ENCODE measurements around the gene NEU2.

DNA sequence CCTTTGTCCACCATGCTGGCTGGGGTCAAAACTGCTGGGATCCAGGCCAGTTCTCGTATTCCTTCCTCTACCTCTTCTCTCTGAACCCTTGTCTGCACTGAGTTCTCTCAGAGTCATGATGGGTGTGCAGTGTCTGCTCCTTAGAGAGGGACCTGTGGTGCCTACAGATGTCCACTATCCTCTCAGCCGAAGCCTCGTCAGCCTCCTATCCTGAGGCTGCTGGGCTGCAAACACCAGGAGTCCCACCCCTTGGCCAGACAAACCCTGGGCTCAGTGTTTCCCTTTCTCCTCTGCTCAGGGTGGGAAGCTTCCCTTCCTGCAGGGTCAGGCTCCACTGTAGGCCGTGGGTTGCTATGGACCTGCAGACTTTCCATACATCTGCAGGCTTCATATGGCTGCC lies 30.0 kb downstream of the NEU2 start:
- no peak for TF ChIP-seq NFIC (IDR thresholded peaks at IDR 0.05)
- TF ChIP-seq, protein P1, sequence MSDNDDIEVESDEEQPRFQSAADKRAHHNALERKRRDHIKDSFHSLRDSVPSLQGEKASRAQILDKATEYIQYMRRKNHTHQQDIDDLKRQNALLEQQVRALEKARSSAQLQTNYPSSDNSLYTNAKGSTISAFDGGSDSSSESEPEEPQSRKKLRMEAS (IDR thresholded peaks at IDR 0.05): no peak
- TF ChIP-seq, protein P2, sequence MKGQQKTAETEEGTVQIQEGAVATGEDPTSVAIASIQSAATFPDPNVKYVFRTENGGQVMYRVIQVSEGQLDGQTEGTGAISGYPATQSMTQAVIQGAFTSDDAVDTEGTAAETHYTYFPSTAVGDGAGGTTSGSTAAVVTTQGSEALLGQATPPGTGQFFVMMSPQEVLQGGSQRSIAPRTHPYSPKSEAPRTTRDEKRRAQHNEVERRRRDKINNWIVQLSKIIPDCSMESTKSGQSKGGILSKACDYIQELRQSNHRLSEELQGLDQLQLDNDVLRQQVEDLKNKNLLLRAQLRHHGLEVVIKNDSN (IDR thresholded peaks at IDR 0.05): no peak
- TF ChIP-seq YY1 (IDR thresholded peaks at IDR 0.05; ENCODE audit: low read depth): no peak
- TF ChIP-seq EGR1 (IDR thresholded peaks at IDR 0.05): no peak
